Fibroblast of lung (primary cell): Measurements from ENCODE around the gene PLAC1. TPM values are rescaled to one million over a fixed set of nuclear protein-coding genes. Genes with fewer than 3 reads are reported as not detected.

Experiments
- DNase-seq, 2 donors: peaks; one replicate each; pipeline versions ENCODE4 v3.0.0 to v3.0.0-alpha.2; 2010; ENCODE audit warnings: low read depth in 2 of 2
- H2AFZ ChIP-seq: 2 replicates; pipeline ENCODE4 v1.5.1; 2012; ENCODE audit warnings: low read length, control low read depth, inconsistent platforms
- H3K27ac ChIP-seq: 2 replicates; pipeline ENCODE4 v1.5.1; 2011; ENCODE audit warnings: low read length, control low read depth; ENCODE audit not compliant: insufficient read depth
- H3K27me3 ChIP-seq: 2 replicates; pipeline ENCODE4 v1.5.1; 2011; ENCODE audit warnings: mild to moderate bottlenecking, low read length; ENCODE audit not compliant: control insufficient read depth, insufficient read depth
- H3K36me3 ChIP-seq: 2 replicates; pipeline ENCODE4 v1.5.1; 2011; ENCODE audit warnings: low read length; ENCODE audit not compliant: control insufficient read depth, insufficient read depth
- H3K4me1 ChIP-seq: 2 replicates; pipeline ENCODE4 v1.5.1; 2011; ENCODE audit warnings: low read length; ENCODE audit not compliant: control insufficient read depth, insufficient read depth; ENCODE audit errors: extremely low read depth
- H3K4me2 ChIP-seq: 2 replicates; pipeline ENCODE4 v1.5.1; 2011; ENCODE audit warnings: low read length, control low read depth; ENCODE audit not compliant: insufficient read depth; ENCODE audit errors: extremely low read depth
- H3K4me3 ChIP-seq, 4 experiments: fragments of 200-600 bp in 1 of 4; sonication (generic) in 1 of 4; replicated peaks in 1 of 4; 2 replicates each; pipeline ENCODE4 v1.5.1; 2011 to 2016; ENCODE audit warnings: low read length in 4 of 4, low read depth in 3 of 4, mild to moderate bottlenecking in 3 of 4, control low read depth in 2 of 4, inconsistent platforms in 1 of 4, mixed read lengths in 1 of 4; ENCODE audit not compliant: insufficient read depth in 1 of 4; ENCODE audit errors: control extremely low read depth in 1 of 4
- H3K79me2 ChIP-seq: 2 replicates; pipeline ENCODE4 v1.5.1; 2012; ENCODE audit warnings: mild to moderate bottlenecking, low read length, inconsistent platforms; ENCODE audit not compliant: control insufficient read depth, insufficient read depth
- H3K9ac ChIP-seq: 2 replicates; pipeline ENCODE4 v1.5.1; 2011; ENCODE audit warnings: mild to moderate bottlenecking, low read length, control low read depth; ENCODE audit not compliant: insufficient read depth
- H3K9me3 ChIP-seq: 2 replicates; pipeline ENCODE4 v1.5.1; 2012; ENCODE audit warnings: low read depth, low read length; ENCODE audit not compliant: control insufficient read depth, insufficient read depth
- H4K20me1 ChIP-seq: 2 replicates; pipeline ENCODE4 v1.5.1; 2011; ENCODE audit warnings: low read length; ENCODE audit not compliant: control insufficient read depth, insufficient read depth; ENCODE audit errors: extremely low read depth
- EZH2 ChIP-seq: IDR thresholded peaks from 2 replicates; pipeline ENCODE4 v1.5.1; 2012; ENCODE audit warnings: low read length, control low read depth, mild to moderate bottlenecking; ENCODE audit errors: missing control alignments
- polyA plus RNA-seq, 2 donors: library from polyadenylated mRNA; depleted of rRNA in 1 of 2; stranded (reverse) in 1 of 2; unstranded in 1 of 2; fragments of >200 nt; gene quantifications; 2 replicates each; pipeline ENCODE4 v1.2.1, GENCODE V29; 2011 to 2012; ENCODE audit warnings: missing spikeins in 1 of 2
- total RNA-seq: library from RNA; depleted of rRNA; stranded (reverse); fragments of >200 nt; gene quantifications from 2 replicates; pipeline ENCODE4 v1.2.1, GENCODE V29; 2014
- TF ChIP-seq, protein P1 (sequence below), 2 donors: IDR thresholded peaks in 1 of 2; conservative IDR thresholded peaks in 1 of 2; 1 replicate in 1 of 2; 2 replicates in 1 of 2; pipeline ENCODE4 v1.5.1; 2011 to 2012; ENCODE audit warnings: low read length in 2 of 2, control low read depth in 1 of 2, inconsistent platforms in 1 of 2, low read depth in 1 of 2, mild to moderate bottlenecking in 1 of 2

PLAC1 gene
- total and polyA plus RNA-seq, 2 donors (not counting 1 experiment from before 2014, with no cell fraction given): 0.17 to 0.22 TPM

DNA sequence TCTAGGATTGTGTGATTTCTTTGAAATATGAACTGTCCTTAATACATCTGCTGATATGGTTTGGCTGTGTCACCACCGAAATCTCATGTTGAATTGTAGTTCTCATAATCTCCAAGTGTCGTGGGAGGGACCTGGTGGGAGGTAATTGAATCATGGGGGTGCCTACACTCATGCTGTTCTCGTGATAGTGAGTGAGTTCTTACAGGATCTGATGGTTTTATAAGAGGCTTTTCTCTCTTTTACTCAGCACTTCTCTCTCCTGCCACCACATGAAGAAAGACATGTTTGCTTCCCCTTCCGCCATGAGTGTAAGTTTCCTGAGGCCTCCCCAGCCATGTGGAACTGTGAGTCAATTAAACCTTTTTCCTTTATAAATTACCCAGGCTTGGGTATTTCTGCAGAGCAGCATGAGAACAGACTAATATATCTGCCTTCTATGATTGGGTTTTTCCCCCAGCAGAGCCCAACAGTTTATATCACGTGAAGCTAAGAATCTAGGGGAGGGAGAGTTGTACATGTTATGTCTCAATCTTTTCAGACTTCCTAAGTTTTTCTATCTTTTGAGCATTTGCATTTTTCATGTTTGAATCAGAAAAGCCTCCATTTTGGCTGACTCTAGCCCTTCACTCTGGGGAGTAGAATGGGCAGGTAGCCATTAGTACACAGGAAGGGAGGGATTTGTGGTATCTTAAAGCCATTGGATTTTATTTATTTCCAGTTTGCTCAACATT, 58.9 kb downstream of the PLAC1 start:
- Histone ChIP-seq H4K20me1 (no peaks in the 10 kb centered on the region), H2AFZ (no peak overlapping the region), H3K27me3 (no peaks in the 10 kb centered on the region), H3K9ac (no peak overlapping the region), H3K4me1 (peaks cover 6% of the 10 kb centered on the region), H3K4me3 (no peak overlapping the region), H3K36me3 (no peaks in the 10 kb centered on the region), H3K27ac (no peak overlapping the region), H3K9me3 (no peaks in the 10 kb centered on the region), H3K79me2 (no peaks in the 10 kb centered on the region), H3K4me2 (no peak overlapping the region)
- TF ChIP-seq EZH2: no peak
- TF ChIP-seq, protein P1, sequence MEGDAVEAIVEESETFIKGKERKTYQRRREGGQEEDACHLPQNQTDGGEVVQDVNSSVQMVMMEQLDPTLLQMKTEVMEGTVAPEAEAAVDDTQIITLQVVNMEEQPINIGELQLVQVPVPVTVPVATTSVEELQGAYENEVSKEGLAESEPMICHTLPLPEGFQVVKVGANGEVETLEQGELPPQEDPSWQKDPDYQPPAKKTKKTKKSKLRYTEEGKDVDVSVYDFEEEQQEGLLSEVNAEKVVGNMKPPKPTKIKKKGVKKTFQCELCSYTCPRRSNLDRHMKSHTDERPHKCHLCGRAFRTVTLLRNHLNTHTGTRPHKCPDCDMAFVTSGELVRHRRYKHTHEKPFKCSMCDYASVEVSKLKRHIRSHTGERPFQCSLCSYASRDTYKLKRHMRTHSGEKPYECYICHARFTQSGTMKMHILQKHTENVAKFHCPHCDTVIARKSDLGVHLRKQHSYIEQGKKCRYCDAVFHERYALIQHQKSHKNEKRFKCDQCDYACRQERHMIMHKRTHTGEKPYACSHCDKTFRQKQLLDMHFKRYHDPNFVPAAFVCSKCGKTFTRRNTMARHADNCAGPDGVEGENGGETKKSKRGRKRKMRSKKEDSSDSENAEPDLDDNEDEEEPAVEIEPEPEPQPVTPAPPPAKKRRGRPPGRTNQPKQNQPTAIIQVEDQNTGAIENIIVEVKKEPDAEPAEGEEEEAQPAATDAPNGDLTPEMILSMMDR (conservative IDR thresholded peaks at IDR 0.05 in 1 of 2, IDR thresholded peaks at IDR 0.05 in 1 of 2; ENCODE audit: low read depth in 1 of 2, low read length in 2 of 2): no peak
- DNase-seq: peak; percentile 53 to 71

DNA sequence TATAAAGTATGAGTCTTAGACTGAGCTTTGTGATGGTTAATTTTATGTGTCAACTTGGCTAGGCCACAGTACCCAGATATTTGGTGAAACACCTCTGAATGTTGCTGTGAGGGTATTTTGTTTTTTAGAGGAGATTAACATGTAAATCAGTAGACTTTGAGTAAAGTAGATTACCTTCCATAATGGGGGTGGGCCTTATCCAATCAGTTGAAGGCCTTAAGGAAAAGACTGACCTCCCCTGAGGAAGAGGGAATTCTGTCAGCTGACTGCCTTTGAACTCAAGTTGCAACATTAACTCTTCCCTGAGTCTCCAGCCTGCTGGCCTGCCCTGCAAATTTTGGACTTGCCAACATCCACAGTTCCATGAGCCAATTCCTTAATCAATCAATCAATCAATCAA, 66.0 kb downstream of the PLAC1 start:
- H3K36me3 ChIP-seq: no peaks in the 10 kb centered on the region
- no peak for DNase-seq

DNA sequence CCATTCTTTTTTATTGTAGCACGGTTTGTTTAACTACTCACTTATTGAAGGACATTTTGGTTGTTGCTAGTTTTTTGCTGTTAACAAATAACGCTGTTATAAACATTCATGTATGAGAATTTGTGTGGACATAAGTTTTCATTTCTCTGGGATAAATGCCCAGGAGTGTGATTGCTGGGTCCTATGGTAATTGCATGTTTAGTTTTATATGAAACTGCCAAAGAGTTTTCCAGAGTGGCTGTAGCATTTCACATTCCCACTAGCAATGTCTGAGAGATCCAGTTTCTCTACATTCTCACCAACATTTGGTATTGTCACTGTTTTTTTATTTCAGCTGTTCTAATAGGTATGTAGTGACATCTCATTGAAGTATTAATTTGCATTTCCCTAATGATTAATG, 66.8 kb downstream of the PLAC1 start:
- H3K9ac ChIP-seq: no peak overlapping the region
- TF ChIP-seq EZH2: no peak
- TF ChIP-seq, protein P1 (conservative IDR thresholded peaks at IDR 0.05 in 1 of 2, IDR thresholded peaks at IDR 0.05 in 1 of 2; ENCODE audit: low read depth in 1 of 2, low read length in 2 of 2): no peak
- no peaks in the 10 kb centered on the region for H3K4me1 ChIP-seq
- peaks cover 2% of the 10 kb centered on the region for H4K20me1 ChIP-seq
- H3K9me3 ChIP-seq: no peaks in the 10 kb centered on the region
- no peak overlapping the region for H2AFZ ChIP-seq
- no peak for DNase-seq
- H3K4me2 ChIP-seq: no peak overlapping the region
- no peaks in the 10 kb centered on the region for H3K36me3 ChIP-seq
- no peaks in the 10 kb centered on the region for H3K27me3 ChIP-seq
- H3K79me2 ChIP-seq: no peaks in the 10 kb centered on the region
- no peak overlapping the region for H3K27ac ChIP-seq
- H3K4me3 ChIP-seq: no peak overlapping the region

More for the DNA sequence above, 66.0 kb downstream of the PLAC1 start:
- no peak overlapping the region for H3K27ac ChIP-seq
- TF ChIP-seq, protein P1 (conservative IDR thresholded peaks at IDR 0.05 in 1 of 2, IDR thresholded peaks at IDR 0.05 in 1 of 2; ENCODE audit: low read depth in 1 of 2, low read length in 2 of 2): no peak
- TF ChIP-seq EZH2: no peak
- H3K4me1 ChIP-seq: no peaks in the 10 kb centered on the region
- H2AFZ ChIP-seq: no peak overlapping the region
- peaks cover 2% of the 10 kb centered on the region for H4K20me1 ChIP-seq
- H3K4me3 ChIP-seq: no peak overlapping the region
- no peaks in the 10 kb centered on the region for H3K9me3 ChIP-seq
- H3K79me2 ChIP-seq: no peaks in the 10 kb centered on the region
- H3K4me2 ChIP-seq: no peak overlapping the region
- no peak overlapping the region for H3K9ac ChIP-seq
- no peaks in the 10 kb centered on the region for H3K27me3 ChIP-seq
